Central memory CD4-positive, alpha-beta T cell (primary cell): ENCODE data around the gene KRTAP10-5.
"Not testable (repeated sequence)": the region's sequence is repeated elsewhere in the genome, so short reads cannot be mapped to it uniquely, and the experiment has no call there.

Source experiments
- DNase-seq: peaks from one replicate; pipeline ENCODE4 v3.0.0; 2022

KRTAP10-5 gene

GRCh38 chr21:44610157-44610843 is 29.9 kb upstream of the KRTAP10-5 start:
- not testable (repeated sequence) for DNase-seq

- DNase-seq = no peak
Observed at GRCh38 chr21:44609193-44609592, 28.8 kb upstream of the KRTAP10-5 start.

GRCh38 chr21:44606495-44606894 is 26.1 kb upstream of the KRTAP10-5 start:
- no peak for DNase-seq

GRCh38 chr21:44603911-44604310 is 23.5 kb upstream of the KRTAP10-5 start:
- DNase-seq = no peak

- no peak for DNase-seq
Observed at GRCh38 chr21:44603109-44603875, 22.9 kb upstream of the KRTAP10-5 start.

GRCh38 chr21:44602463-44602850 is 22.1 kb upstream of the KRTAP10-5 start:
- no peak for DNase-seq

- no peak for DNase-seq
Observed at GRCh38 chr21:44601596-44602462, 21.4 kb upstream of the KRTAP10-5 start.

- not testable (repeated sequence) for DNase-seq
Observed at GRCh38 chr21:44601091-44601490, 20.7 kb upstream of the KRTAP10-5 start.

GRCh38 chr21:44600118-44600978 is 19.9 kb upstream of the KRTAP10-5 start, which contains the start of gene KRTAP10-7:
TSS of gene KRTAP10-7 (plus strand) at chr21:44600597. CDS start at chr21:44600622, 25 bp downstream.
- not testable (repeated sequence) for DNase-seq

GRCh38 chr21:44599264-44600029 is 19.0 kb upstream of the KRTAP10-5 start:
- DNase-seq = no peak

- no peak for DNase-seq
Observed at GRCh38 chr21:44598061-44598460, 17.7 kb upstream of the KRTAP10-5 start.

GRCh38 chr21:44596068-44596725 is 15.8 kb upstream of the KRTAP10-5 start:
- no peak for DNase-seq

- DNase-seq = no peak
Observed at GRCh38 chr21:44595524-44595923, 15.1 kb upstream of the KRTAP10-5 start.

- no peak for DNase-seq
Observed at GRCh38 chr21:44594406-44594916, 14.1 kb upstream of the KRTAP10-5 start.

- DNase-seq = no peak
Observed at GRCh38 chr21:44593598-44594405, 13.4 kb upstream of the KRTAP10-5 start.

GRCh38 chr21:44592446-44593311 is 12.3 kb upstream of the KRTAP10-5 start, which contains the start of gene KRTAP10-6:
TSS of gene KRTAP10-6 (minus strand) at chr21:44592505. CDS start at chr21:44592484, 21 bp downstream.
- no peak for DNase-seq

GRCh38 chr21:44591801-44592130 is 11.4 kb upstream of the KRTAP10-5 start:
- DNase-seq = not testable (repeated sequence)
